ENCODE data around the gene CCDC88C.

DNA sequence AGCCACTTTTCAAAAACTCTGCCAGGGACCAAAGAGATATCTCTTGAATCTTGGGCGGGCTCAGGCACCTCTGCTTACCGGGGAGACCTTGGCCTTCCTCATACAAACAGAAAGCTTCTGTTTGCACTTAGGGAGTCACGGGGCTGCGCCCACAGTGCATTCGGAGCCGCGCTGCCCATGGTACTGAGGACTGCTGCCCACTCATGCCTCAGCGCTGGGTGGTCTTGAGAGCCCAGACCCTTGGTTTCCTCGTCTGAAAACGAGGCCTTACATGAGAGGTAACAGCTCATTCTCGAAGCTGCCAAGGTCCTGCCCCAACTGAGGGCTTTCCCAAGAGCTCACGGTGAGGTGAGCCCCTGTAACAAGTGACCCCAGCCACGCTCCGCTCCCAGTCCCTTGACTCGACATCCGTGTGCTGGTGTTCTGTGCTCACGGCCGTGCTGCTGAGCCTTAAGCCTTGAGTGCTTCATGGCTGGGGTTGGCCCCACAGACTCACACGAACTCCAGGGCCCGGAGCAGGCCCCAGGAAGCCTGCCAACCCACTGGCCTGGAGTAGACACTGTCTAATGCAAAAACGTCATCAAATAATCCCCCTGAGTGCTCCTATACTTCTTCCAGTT lies 125.7 kb downstream of the CCDC88C start:
- TF ChIP-seq, protein P1, sequence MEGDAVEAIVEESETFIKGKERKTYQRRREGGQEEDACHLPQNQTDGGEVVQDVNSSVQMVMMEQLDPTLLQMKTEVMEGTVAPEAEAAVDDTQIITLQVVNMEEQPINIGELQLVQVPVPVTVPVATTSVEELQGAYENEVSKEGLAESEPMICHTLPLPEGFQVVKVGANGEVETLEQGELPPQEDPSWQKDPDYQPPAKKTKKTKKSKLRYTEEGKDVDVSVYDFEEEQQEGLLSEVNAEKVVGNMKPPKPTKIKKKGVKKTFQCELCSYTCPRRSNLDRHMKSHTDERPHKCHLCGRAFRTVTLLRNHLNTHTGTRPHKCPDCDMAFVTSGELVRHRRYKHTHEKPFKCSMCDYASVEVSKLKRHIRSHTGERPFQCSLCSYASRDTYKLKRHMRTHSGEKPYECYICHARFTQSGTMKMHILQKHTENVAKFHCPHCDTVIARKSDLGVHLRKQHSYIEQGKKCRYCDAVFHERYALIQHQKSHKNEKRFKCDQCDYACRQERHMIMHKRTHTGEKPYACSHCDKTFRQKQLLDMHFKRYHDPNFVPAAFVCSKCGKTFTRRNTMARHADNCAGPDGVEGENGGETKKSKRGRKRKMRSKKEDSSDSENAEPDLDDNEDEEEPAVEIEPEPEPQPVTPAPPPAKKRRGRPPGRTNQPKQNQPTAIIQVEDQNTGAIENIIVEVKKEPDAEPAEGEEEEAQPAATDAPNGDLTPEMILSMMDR (IDR thresholded peaks at IDR 0.05): no peak
- no peak for TF ChIP-seq TCF7L2 (IDR thresholded peaks at IDR 0.05; ENCODE audit: low read depth, low read length)
- TF ChIP-seq, protein P2, sequence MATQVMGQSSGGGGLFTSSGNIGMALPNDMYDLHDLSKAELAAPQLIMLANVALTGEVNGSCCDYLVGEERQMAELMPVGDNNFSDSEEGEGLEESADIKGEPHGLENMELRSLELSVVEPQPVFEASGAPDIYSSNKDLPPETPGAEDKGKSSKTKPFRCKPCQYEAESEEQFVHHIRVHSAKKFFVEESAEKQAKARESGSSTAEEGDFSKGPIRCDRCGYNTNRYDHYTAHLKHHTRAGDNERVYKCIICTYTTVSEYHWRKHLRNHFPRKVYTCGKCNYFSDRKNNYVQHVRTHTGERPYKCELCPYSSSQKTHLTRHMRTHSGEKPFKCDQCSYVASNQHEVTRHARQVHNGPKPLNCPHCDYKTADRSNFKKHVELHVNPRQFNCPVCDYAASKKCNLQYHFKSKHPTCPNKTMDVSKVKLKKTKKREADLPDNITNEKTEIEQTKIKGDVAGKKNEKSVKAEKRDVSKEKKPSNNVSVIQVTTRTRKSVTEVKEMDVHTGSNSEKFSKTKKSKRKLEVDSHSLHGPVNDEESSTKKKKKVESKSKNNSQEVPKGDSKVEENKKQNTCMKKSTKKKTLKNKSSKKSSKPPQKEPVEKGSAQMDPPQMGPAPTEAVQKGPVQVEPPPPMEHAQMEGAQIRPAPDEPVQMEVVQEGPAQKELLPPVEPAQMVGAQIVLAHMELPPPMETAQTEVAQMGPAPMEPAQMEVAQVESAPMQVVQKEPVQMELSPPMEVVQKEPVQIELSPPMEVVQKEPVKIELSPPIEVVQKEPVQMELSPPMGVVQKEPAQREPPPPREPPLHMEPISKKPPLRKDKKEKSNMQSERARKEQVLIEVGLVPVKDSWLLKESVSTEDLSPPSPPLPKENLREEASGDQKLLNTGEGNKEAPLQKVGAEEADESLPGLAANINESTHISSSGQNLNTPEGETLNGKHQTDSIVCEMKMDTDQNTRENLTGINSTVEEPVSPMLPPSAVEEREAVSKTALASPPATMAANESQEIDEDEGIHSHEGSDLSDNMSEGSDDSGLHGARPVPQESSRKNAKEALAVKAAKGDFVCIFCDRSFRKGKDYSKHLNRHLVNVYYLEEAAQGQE (IDR thresholded peaks at IDR 0.05; ENCODE audit: insufficient read depth in 1 of 2, low read depth in 2 of 2, low read length in 1 of 2): no peak
- TF ChIP-seq POLR2AphosphoS5 (IDR thresholded peaks at IDR 0.05; ENCODE audit: low read depth, low read length): no peak
